CD4-positive, alpha-beta T cell treated with Interleukin-6 at 100 ng/mL for 8 hours (primary cell): ENCODE measurements around the gene COL18A1.

Source experiments
- DNase-seq: peaks from one replicate; pipeline ENCODE4 v3.0.0-alpha.2; 2020; ENCODE audit warnings: mixed read lengths, low spot score

Gene COL18A1

GRCh38 chr21:45455674-45456583 lies 51.0 kb downstream of the COL18A1 start:
- no peak for DNase-seq

DNA sequence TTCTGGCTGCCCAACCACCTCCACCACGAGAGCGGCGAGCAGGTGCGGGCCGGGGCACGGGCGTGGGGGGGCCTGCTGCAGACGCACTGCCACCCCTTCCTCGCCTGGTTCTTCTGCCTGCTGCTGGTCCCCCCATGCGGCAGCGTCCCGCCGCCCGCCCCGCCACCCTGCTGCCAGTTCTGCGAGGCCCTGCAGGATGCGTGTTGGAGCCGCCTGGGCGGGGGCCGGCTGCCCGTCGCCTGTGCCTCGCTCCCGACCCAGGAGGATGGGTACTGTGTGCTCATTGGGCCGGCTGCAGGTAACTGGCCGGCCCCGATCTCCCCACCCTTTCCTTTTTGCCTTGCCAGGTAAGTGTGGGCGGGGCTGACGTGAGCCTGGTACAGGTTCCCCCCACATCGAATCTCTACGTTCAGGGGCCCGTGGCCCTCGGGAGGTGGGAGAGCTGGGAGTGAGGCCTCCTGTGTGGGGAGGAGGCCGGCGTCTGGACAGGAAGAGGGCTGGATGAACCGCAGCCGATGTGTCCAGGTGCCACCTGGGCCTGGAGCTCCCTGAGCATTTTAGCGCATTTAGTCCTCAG lies 51.7 kb downstream of the COL18A1 start:
- DNase-seq = no peak

DNA sequence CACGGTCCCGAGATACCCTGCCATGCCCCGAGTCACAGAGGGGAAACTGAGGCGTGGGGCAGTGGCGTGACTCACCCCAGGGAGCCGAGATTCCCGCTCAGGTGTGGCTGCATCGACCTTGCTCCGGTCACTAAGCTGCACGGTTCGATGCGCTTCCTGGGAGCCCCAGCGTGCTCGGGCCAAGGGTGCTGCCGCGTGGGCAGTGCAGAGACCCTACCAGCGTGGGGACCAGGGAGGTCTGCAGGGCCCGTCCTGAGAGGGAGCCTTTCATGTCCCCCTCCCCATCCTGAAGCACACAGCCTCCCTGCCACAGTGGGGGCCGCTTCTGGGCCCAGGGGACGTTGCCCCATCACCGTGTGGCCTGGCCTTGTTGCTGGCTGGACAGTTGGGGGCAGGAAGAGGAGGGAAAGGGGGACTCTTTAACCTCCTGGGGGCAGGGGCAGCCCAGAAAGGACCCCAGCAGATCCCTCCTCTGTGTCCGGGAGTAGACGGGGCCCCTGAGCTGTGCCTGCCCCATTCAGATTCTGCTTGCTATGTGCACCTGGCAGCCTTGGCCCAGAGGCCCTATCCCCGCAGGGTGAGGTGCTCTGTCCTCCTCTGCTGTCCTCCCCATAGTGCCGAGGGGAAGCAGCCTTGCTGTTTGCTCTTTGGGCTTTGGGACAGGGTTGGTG lies 52.3 kb downstream of the COL18A1 start:
- no peak for DNase-seq

DNA sequence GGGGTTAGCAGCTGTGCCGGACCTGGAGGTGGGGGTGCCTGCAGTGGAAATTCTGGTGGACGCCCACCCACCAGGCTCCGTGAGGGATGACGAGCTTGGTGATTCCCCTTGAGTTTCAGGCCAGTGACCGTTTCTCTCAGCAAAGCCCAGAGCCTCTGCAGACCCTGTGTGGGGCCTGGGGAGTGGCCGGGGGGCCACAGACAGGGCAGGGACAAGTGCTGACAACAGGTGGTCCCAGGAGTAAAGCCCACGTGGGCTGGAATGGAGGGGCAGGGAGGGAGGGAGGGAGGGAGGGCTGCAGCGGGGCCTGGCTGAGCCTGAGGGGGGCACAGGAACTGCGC lies 52.8 kb downstream of the COL18A1 start:
- DNase-seq = no peak

- no peak for DNase-seq
Measured at GRCh38 chr21:45458281-45459170, 53.6 kb downstream of the COL18A1 start.

- DNase-seq = no peak
Measured at GRCh38 chr21:45459171-45460010, 54.4 kb downstream of the COL18A1 start.

DNA sequence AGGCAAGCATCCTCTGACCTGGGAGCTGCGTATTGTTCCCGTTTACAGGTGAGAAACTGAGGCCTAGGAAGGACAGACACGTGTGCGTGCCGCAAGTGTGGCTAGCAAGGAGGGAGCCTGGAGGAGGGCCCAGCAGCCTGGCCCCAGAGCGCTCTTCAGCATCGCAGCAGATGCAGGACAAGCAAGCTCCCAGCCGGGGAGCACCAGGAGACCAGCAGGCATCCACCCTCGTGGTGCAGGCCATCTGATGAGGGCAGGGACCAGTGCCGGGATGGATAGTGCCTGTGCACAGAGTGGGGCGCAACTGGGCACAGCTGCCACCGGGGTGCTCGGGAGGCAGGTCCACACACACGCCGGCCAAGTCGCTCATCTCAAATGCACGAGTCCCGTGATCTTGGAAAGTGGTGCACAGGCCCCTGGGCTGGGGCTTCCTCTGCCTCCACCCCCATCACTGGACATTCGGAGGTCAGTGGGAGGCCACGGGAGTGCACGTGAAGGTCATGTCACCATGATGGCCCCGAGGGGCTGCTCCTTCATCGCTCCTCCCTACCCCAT lies 55.1 kb downstream of the COL18A1 start:
- no peak for DNase-seq

GRCh38 chr21:45460611-45461368 lies 55.8 kb downstream of the COL18A1 start:
- DNase-seq = no peak

DNA sequence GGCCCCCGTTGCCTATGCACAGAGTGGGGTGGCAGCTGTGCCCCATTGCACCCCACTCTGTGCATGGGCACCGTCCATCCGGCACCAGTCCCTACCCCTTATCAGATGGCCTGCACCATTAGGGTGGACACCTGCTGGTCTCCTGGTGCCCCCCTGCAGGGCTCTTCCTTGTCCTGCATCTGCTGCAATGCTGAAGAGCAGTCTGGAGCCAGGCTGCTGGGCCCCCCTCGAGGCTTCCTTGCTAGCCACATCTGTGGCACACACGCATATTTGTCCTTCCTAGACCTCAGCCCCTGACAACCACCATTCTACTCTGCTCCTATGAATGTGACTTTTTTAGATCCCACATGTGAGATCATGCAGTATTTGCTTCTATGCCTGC lies 56.4 kb downstream of the COL18A1 start:
- no peak for DNase-seq

DNA sequence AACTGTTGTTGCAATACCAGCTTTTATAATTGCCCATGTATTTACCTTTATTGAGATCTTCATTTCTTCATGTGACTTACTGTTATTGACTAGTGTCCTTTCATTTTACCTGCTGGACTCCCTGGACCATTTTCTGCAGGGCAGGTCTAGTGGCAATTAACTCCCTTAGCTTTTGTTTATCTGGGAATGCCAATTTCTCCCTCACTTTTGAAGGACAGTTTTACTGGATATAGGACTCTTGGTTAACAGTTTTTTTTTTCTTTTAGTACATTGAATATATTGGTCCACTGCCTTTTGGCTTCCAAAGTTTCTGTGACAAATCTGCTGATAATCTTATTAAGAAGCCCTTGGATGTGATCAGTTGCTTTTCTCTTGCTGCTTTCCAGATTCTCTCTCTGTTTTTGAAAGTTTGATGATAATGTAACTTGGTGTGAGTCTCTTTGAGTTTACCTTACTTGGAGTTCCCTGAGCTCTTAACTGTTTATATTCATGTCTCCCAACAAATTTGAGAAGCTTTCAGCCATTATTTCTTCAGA lies 56.9 kb downstream of the COL18A1 start:
- no peak for DNase-seq

- DNase-seq = no peak
Measured at GRCh38 chr21:45463871-45464270, 58.9 kb downstream of the COL18A1 start.

GRCh38 chr21:45464309-45464708 lies 59.3 kb downstream of the COL18A1 start:
- DNase-seq = no peak

- no peak for DNase-seq
Measured at GRCh38 chr21:45465105-45465504, 60.1 kb downstream of the COL18A1 start.

- no peak for DNase-seq
Measured at GRCh38 chr21:45465611-45466329, 60.8 kb downstream of the COL18A1 start.

GRCh38 chr21:45466330-45467220 lies 61.6 kb downstream of the COL18A1 start:
- DNase-seq = no peak

GRCh38 chr21:45467221-45467779 lies 62.3 kb downstream of the COL18A1 start:
- DNase-seq = no peak

DNA sequence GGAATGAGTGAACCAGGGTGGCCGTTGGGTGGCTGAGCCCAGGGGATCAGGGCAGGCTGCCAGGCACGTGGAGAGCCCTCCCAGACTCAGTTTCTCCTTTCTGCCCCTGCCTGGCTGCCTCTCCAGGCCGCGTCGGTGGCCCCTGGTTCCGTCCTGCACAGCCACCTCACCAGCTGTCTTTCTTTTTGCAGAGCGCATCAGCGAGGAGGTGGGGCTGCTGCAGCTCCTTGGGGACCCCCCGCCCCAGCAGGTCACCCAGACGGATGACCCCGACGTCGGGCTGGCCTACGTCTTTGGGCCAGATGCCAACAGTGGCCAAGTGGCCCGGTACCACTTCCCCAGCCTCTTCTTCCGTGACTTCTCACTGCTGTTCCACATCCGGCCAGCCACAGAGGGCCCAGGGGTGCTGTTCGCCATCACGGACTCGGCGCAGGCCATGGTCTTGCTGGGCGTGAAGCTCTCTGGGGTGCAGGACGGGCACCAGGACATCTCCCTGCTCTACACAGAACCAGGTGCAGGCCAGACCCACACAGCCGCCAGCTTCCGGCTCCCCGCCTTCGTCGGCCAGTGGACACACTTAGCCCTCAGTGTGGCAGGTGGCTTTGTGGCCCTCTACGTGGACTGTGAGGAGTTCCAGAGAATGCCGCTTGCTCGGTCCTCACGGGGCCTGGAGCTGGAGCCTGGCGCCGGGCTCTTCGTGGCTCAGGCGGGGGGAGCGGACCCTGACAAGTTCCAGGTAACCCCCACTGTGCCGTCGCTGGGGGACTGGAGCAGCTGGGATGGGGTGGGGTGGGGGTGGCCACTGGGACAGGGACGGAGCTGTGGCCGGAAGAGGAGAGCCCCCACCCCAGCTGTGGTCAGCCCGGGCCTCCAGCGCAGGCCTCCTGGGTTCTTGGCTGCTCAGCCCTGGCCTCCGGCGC lies 63.3 kb downstream of the COL18A1 start:
- DNase-seq = no peak
